ENCODE measurements around the gene DPYD. TPM values are rescaled to one million over a fixed set of nuclear protein-coding genes. Genes with fewer than 3 reads are reported as not detected.

DPYD gene
- total RNA-seq, 1 donor from 2014 or later: 21.7 TPM

DNA sequence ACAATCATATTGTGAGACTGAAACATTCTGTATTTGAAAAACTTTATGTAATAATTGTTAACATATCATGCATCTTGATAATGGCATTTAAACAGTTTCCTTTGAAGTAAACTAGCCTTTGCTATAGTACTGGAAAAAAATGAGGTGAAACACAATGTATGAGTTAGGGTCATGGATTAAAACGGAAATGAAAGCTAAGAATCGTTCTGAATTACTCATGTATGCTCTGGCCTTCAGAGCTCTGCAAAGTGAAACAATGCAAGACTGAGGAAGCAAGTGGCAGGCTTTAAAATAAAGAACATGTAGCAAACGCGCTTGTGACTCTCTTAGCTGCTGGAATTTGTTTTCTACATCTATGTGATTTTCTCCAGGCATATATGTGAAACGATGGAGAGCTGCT is 317.1 kb downstream of the DPYD start:
- no peak for DNase-seq

DNA sequence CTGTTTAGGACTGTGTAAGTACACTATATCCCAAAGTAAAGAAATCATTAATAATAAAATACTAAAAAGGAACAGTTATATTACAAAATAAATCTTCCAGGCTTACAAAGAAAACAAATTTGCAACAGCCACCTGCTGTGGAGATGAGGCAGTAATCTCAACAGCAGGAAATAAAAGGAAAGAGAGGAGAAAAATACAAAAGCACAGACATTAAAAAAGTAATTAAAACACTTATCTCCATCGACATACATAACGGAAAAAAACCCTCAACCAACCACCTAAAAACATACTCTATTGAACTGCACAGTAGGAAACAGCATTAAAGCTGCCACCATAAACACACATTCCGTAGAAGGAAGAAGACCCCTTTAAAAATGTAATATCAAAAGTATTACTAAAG is 317.6 kb downstream of the DPYD start:
- no peak for DNase-seq

DNA sequence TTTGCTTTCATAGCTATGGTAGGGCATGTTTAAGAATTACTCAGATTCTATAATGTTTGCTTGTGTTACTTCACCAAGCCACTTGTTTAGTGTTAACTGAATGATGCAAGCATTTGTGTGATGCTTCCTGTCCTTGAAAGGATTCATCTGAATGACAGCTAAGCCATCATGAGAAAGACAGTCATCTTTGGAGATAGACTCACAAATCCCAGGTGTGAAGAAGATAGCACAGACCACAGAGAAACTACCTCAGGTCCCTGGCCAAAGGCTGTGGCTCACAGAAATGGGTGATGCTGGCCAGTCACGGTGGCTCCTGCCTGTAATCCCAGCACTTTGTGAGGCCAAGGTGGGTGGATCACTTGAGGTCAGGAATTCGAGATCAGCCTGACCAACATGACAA is 321.4 kb downstream of the DPYD start:
- DNase-seq: no peak

DNA sequence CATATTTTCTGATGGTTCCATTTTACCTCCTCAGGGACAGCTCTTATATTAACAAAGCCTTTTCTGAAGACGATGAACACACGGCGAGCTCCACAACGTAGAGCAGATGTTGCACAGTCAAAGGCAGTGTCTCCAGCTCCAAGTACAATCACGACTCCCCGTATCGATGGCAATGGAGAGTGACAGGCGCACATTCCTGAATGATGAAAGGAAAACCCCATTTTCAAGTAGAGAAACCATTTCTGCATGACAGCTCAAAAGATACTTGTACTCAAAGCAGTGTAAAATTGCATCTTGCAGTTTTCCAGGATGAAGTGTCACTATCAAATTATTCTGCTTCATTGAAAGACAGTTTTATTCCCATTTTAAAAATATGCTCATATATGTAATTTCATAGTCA is 327.6 kb downstream of the DPYD start:
- DNase-seq: no peak

DNA sequence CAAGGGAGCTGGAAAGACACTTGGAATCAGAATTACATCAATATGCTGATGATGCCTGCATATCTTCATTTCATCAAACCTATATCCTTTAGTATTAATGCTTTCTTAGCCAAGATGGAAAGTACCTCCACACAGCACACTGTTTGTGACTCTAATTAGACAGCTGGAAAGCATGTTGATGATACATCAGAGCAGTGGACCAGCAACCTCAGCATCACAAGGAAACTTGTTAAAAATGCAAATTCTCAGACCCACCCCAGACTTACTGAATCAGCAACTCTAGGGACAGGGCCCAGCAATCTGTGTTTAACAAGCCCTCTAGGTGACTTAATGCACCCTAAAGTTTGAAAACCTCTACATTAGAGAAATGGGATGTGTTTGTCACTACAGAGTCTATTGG is 332.1 kb downstream of the DPYD start:
- no peak for DNase-seq

DNA sequence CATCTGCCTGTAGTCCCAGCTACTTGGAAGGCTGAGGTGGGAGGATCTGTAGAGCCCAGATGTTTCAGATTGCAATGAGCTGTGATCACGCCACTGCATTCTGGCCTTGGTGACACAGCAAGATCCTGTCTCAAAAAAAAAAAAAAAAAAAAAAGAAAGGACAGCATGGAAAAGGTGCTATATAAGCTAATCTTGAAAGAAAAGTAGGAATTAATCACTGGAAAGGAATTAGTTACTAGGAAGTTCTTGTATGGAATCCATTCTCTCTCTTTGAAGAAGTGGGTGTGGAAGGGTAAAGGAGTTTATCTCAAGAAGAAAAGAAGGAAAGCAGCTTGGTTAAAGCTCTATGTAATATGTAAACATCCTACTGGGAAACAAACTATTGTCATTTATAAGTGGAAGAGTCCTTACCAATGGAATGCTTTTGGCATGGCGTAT is 339.2 kb downstream of the DPYD start:
- no peak for DNase-seq

DNA sequence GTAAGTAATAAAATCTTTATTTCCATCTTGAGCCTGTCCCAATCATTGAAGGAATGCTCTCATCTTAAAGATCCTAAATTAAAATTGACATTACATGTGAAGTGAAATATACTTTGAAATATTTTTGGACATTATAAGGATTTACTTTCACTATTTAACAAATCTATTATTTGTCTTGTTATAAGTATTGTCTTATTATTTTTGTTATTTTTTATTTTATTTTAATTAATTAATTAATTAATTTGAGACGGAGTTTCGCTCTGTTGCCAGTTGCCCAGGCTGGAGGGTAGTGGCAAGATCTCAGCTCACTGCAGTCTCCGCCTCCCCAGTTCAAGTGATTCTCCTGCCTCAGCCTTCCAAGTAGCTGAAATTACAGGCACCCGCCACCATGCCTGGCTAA is 343.2 kb downstream of the DPYD start:
- DNase-seq: no peak

DNA sequence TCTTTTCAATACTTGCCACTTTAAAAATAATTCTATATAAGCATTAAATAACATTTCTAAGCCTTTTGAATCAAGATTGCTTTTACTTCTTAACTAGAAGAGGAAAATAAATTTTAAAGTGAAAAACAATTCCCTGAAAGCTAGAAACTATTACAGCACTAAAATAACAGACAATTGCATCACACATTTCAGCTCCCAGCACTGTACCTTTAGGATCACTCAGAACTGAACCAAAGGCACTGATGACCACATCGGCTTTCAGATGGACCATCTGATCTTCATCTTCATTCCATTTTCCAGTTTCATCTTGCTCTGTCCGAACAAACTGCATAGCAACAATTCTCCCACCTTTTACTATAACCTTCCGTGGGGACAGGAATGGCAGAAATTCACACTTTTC is 347.3 kb downstream of the DPYD start:
- DNase-seq: no peak

DNA sequence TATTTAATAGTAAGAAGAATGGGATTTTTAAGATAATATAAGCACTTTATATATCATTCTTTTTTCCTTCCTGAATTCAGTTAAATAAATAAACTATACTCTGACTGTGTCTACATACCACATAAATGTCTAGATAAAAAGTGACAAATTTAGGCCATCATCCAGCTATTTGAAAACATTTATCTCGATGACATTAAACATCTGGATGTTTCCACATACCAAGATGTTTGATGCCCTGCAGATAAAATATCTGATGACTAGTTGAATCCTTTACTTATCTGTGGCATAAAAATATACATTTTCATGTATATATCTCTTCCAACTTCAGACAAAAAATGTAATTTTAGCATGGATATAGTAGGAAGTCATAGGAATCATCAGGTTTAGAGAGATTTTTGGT is 348.3 kb downstream of the DPYD start:
- DNase-seq: no peak

DNA sequence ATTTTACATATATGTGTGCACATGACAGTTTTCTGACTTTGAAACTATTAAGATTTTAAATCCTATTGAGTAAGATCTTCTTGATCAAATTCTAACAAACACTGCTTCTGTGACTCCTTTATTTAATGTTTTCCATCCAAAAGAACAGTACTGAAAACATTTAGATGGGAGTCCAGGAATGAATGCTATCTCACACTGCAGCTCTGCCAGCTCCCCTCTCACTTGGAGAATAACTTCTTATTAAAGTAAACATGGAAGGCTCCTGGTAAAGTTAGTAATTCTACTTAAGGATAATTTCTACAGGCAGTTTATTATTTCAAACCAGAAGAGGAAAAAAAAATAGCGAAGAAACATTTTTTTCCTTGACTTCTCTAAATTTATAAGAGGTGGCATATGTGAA is 349.1 kb downstream of the DPYD start:
- no peak for DNase-seq

DNA sequence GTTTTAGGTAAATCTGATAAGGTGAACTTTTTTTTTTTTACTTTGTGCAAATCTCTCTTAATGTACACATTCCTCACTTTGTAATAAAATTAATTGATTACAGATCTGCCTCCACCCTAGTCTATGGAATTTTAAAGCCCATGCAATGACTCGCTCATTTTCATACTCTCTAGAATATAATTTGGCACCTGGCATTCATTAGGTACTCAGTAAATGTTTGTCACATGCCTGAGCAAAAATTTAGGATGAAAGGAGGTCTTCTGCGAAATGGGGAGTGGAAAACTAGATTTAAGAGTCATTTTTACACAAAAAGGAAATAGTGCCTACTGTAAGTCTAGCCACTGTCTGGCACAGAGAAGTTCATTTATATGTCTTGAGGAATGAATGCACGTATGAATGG is 350.1 kb downstream of the DPYD start:
- DNase-seq: no peak

DNA sequence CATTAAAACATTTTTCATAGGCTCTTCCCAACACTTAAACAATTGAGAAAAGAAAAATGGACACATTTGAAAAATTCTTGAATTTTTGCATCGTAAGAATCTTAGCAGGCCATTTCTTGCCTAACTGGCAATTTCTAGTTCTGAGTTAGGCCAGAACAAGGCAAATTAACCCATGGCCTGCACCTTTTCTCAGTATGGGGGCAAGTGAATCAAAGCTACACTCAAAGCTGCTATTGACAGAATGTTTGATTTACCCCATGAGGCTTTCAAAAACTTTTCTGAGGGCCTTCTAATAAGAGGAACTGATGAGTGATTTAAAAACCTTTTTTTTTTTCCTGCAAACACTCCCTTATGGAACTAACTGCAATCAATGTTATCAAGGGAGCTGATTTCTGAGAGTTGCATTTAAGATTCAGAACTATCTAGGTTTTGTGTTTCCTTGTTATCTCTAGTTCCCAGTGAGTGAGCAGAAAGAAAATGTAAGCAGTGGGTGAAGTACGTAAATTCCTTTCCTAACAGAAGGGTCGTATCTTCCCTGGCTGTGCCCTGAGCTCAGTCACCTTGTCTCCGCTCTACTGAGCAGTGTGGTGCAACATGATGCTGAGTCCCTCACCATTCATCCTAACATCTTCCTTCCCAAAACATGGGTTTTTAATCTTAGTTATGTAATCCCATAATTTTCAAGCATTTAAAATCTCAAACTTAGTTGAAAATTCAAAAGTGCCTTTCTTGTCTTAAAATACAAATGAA is 353.7 kb downstream of the DPYD start:
- no peak for DNase-seq

DNA sequence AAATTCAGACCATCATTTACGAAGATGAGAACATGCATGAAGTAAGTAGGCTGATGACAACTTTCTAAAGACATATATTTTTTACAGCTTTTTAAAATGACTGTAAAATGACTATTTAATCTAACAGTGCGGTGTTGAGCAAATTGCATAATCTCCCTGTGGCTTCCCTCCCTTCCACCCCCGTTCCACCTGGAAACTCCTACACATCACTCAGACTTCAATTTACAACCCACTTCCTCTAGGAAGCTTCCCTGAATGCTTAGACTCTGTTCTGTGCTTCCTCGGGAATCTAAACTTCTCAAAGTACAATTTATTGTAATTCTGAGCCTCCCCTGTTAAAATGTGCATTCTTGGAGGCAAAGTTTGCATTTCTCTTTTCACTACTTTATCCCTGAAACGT is 354.9 kb downstream of the DPYD start:
- no peak for DNase-seq

DNA sequence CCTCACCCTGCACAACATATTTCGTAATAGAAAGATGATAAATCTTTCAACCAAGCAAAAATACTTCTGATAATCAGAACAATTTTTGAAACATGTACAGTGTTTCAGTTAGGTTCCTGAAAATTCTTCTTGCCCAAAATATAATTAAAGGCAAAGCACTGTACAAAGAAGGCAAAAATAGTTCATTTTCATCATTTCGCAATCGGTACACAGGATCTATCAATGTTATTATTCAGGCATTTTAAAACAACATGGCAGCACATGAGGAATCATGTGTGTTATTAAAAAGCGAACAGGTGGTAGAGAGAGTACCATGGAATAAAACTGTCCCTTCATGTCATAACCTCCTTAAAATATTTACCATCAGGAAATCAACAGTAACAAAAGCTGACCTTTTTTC is 356.9 kb downstream of the DPYD start:
- no peak for DNase-seq

DNA sequence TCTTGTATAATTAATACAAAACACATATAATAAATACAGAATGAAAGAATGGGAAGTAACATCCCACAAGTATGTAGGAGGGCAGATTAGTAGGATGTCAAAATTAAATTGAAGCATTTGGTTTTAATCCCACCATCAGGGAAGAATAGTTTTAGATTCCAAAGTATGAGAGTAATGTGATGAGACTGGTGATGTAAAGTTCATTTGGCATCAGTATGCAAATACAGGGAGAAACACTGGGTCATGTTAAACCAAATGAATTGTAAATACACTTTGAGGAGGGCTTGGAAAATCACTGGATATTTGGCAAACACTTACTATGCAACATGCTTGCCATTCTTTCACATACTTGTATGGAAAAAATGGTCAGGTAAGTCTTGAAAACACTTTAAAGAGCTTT is 358.8 kb downstream of the DPYD start:
- no peak for DNase-seq

DNA sequence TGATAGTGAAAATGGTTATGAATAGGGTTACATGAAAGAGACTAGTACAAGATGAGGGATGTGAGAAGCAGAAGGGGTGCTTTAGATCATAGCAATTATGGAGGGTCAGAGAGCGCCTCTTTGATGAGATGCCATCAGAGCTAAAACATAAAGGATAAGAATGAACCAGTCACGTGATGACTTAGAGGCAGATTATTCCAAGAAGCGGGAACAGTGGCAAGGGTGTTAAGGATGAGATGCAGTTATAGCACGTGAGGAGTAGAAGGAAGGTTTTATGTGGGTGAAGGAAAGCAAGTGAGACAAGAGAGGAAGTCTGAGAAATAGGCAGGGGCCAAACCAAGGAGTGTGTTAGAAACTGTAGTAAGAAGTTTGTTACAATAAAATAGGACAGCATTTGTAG is 360.1 kb downstream of the DPYD start:
- no peak for DNase-seq

DNA sequence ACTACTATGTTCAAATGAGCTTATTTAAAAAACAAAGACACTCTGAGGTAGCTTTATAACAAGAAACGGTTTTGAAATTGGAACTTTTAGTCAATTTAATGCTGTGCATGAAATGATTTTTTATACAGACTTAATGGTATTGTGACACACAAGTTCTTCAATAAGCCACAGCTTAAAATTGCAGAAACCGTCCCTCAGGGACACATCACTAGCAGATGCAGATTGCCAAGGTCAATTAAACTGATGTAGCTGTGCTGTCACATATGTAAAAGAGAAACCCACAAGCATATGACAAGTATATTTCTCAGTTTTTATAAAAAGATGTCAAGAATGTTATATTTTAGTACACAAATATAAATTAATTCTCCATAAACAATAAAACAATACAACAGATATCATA is 366.9 kb downstream of the DPYD start:
- peak; percentile 2 for DNase-seq

DNA sequence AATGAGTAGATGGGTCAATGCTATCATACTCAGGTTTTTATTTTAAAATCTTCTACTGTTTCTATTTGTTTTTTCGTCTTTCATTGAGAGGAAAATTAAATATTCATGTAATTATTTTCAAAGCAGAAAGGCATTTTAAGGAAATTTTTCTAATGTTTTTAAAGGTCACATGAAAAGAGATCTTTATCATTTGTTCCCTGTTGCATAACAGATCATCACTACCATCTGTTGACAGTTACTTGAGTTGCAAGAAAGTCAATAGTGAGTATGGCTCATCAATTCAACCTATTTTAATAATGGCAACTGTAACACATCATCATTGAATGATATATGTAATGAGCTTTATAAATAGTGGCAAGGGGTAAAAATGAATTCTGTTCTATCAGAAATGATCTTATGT is 369.7 kb downstream of the DPYD start:
- DNase-seq: no peak

DNA sequence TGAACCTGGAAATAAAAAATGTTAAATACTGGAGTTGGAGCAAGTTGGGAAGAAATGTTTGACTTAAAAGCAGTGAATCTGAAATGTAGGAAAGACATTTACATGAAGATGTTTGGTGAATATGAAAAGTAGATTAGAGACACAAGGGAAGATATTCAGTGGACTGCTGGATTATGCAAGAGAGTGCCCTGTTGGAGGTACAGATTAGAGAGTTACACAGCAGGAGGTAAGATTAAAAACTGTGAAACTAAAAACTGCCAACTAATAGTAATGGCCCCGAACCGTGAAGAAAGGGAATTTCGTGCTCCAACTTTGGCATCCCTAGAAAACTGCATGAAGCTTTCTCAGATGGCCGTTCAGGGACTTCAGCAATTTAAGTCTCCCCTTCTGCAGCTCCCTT is 375.4 kb downstream of the DPYD start:
- DNase-seq: no peak

DNA sequence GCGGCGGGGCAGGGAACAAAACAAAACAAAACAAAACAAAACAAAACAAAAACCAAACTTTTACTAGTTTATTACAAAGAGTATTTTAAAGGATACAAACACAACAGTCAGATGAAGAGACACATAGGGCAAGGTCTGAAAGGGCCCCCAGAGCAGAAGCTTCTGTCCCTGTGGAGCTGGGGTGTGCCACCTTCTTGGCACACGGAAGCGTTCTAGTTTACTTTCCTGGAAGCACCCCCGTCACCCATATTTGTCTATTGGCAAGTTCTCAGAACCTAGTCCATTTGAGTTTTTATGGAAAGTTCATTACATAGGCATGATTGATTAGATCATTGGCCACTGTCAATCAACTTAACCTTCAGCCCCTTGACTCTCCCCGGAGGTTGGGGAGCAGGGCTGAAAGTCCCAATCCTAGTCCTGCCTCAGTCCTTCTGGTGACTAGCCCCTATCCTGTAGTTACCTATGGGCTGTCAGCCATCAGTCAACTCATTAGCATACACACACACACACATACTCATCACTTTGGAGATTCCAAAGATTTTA is 380.4 kb downstream of the DPYD start:
- DNase-seq: no peak

DNA sequence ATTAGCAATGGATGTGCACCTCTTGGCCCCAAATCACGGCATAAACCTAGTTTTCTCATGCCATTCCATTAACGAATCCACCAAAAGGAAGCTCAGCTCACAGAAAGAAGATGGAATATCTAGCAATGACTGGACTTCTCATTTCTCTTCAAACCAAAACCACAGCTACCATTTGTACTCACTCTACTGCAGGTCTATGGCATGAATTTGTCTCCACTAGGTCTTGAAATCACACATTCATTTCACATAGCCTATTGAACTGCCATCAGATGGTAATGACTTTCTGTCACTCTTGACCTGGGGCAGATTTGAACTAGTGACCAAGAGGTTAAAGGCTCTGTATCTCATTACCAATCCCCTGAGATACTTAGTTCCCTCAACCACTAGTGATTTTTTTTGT is 382.7 kb downstream of the DPYD start:
- no peak for DNase-seq

DNA sequence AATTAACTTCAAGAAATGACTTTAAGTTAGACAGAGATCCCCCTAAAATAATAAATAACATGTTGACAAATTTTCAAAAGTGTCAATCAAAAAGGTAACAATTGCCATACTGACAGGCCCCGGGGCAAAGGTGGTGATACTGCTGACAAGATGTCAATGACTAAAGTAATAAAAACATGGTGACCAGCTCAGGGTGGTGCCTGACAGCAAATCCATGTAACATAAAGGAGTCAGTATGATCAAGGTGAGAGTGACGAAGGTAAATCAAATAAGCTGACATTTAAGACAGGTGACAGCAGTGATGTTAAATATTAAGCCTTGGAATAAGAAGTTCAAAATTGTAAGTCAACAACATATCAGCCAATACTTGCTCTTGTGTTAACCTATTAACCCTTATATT is 387.5 kb downstream of the DPYD start:
- DNase-seq: no peak

DNA sequence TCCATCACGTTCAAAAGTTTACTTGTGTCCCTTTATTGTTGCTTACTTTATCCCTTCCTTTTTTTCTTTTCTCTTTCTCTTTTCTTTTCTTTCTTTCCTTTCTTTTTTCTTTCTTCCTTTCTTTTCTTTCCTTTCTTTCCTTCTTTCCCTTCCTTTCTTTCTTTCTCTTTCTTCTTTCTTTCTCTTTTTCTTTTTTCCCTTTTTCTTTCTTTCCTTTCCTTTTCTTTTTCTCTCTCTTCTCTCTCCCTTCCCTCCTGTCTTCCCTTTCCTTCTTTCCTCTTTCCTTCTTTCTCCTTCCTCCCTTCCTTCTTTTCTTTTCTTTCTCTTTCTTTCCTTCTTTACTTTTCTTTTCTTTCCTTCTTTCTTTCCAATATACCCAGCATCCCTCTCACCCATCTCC is 391.2 kb downstream of the DPYD start:
- no peak for DNase-seq

DNA sequence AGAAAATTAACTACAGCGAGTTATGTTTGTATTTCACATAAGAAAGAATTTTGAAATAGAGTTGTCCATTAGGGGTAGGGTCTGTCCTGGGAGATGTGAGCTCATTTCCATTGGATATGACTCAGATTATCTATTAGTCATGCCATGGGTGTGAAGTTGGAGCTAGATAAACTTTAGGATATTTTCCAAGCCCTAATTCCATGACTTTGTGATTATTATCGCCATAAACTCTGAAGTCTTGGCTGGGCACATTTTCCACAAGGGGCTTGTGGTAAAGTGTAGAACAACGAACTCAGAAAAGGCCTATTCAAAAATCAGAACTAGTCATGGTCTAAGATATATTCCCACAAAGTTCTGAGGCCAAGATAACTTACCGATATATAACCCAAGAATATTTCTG is 396.6 kb downstream of the DPYD start:
- DNase-seq: no peak

DNA sequence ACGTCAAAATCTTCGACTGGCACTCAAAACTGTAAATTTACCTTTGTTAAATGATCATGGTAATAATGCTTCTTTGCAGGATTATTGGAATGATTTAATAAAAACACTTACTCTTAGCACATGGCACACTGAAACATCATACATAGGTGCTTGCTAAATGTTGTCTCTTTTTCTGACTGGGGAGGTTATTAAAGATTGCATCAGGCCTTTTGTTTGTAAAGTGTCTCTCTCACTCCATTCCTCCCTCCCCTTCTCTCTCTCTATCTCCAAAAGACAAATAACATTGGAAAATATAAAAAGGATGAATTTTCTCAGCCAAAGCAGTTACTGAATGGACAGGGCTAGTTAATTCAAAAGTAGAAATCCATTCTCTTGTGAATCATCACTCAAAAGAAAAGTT is 404.2 kb downstream of the DPYD start:
- no peak for DNase-seq
